Activated T-helper 2 cell treated with anti-CD3 and anti-CD28 coated beads, Interferon-gamma antibody, Interleukin-2, Interleukin-4, amounts not matched to agents 10 μg/mL and 5 μg/mL and 100 μg/mL, durations not matched to agents 14 hours and 24 hours and 36 hours (primary cell): ENCODE data around the gene TLK1. TPM values are rescaled to one million over a fixed set of nuclear protein-coding genes. Genes with fewer than 3 reads are reported as not detected.

Source experiments
- DNase-seq: peaks from one replicate; pipeline ENCODE4 v3.0.0; 2021; ENCODE audit warnings: low spot score
- H3K27ac Mint-ChIP-seq: one replicate; pipeline ENCODE4 v1.8.0; 2021; ENCODE audit warnings: mixed read lengths
- H3K27me3 Mint-ChIP-seq: one replicate; pipeline ENCODE4 v1.8.0; 2021; ENCODE audit warnings: low read depth, mixed read lengths
- H3K36me3 Mint-ChIP-seq: one replicate; pipeline ENCODE4 v1.8.0; 2021; ENCODE audit warnings: low read depth, mixed read lengths
- H3K4me1 Mint-ChIP-seq: one replicate; pipeline ENCODE4 v1.8.0; 2021; ENCODE audit warnings: low read depth, mixed read lengths
- H3K4me3 Mint-ChIP-seq: one replicate; pipeline ENCODE4 v1.8.0; 2021; ENCODE audit warnings: low read depth, mild to moderate bottlenecking, moderate library complexity, mixed read lengths
- H3K9me3 Mint-ChIP-seq: one replicate; pipeline ENCODE4 v1.8.0; 2021; ENCODE audit warnings: mixed read lengths
- intact Hi-C: fragments of 100-400 bp; cut with micrococcal nuclease; formaldehyde crosslinking; loops from one replicate; pipeline ENCODE4 v1.15.1; 2023
- total RNA-seq: library from RNA; stranded (reverse); gene quantifications from 2 replicates; pipeline ENCODE4 v1.2.3, GENCODE V29; 2022

TLK1 gene
- total RNA-seq, 1 donor from 2014 or later, result 81.7 TPM

GRCh38 chr2:170949415-170949814, 211.3 kb downstream of the TLK1 start:
- DNase-seq, result no peak
- H3K9me3 Mint-ChIP-seq, result no peaks in the 10 kb centered on the region
- H3K4me3 Mint-ChIP-seq, result no peak overlapping the region
- H3K4me1 Mint-ChIP-seq, result peaks cover 12% of the 10 kb centered on the region
- no peaks in the 10 kb centered on the region for H3K27me3 Mint-ChIP-seq
- peaks cover 61% of the 10 kb centered on the region for H3K36me3 Mint-ChIP-seq
- intact Hi-C loops, result no loop called here
- H3K27ac Mint-ChIP-seq, result no peak overlapping the region

DNA sequence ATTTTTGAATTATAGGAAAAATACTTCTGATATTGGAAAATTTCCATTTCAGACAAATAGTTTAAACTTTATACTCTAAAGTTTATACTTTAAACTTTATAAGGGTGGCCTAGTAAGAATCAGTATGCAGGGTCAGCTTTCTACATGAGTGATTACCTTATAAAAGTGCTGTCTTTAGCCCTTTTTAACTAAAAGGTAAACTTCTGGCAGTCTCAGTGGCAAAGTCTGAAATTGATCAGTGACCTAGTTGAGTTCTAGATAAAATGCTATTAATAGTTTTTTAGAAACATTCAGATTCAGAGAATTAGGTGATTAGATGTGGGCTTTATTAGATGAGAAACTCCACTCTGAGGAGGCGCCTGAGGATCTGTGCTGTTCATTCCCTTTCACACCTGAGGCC, 216.1 kb downstream of the TLK1 start:
- no peak overlapping the region for H3K27ac Mint-ChIP-seq
- no peak for DNase-seq
- H3K4me3 Mint-ChIP-seq, result no peak overlapping the region
- H3K4me1 Mint-ChIP-seq, result peaks cover 25% of the 10 kb centered on the region
- intact Hi-C loops, result no loop called here
- no peaks in the 10 kb centered on the region for H3K27me3 Mint-ChIP-seq
- peaks cover 31% of the 10 kb centered on the region for H3K36me3 Mint-ChIP-seq
- no peaks in the 10 kb centered on the region for H3K9me3 Mint-ChIP-seq

DNA sequence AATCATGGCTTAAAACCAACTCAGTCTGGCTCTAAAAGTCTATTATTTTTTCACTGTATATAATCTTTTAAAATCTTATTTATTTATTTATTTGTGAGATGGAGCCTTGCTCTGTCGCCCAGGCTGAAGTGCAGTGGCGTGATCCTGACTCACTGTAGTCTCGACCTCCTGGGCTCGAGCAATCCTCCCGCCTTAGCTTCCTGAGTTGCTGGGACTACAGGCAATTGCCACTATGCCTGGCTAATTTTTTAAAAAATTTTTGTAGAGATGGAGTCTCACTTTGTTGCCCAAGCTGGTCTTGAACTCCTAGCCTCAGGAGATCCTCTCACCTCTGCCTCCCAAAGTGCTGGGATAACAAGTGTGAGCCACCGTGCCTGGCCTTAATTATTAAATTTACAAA, 217.1 kb downstream of the TLK1 start:
- Mint-ChIP-seq H3K27ac (no peak overlapping the region), H3K27me3 (no peaks in the 10 kb centered on the region), H3K4me1 (peaks cover 33% of the 10 kb centered on the region), H3K4me3 (no peak overlapping the region), H3K9me3 (no peaks in the 10 kb centered on the region), H3K36me3 (peaks cover 29% of the 10 kb centered on the region)
- DNase-seq, result no peak
- intact Hi-C loops, result no loop called here

DNA sequence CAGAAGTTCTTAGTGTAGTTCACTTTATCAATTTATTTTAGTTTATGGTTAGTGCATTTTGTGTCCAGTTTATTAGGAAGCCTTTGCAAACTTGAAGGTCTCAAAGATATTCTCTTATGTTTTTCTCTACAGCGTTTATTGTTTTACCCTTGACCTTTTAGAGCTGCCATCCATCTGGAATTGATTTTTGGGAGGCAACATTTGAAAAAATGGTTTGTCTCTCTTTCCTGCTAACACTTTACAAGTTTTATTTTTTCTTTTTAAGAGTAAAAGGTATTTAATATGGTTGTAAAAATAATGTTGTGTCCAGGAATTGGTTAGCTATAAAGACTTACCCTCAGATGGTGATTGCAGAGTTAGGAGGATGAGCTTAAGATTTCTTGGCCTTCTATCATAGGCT, 217.7 kb downstream of the TLK1 start:
- Mint-ChIP-seq H3K36me3 (peaks cover 30% of the 10 kb centered on the region), H3K27me3 (no peaks in the 10 kb centered on the region), H3K27ac (no peak overlapping the region), H3K4me1 (peaks cover 33% of the 10 kb centered on the region), H3K9me3 (no peaks in the 10 kb centered on the region), H3K4me3 (no peak overlapping the region)
- intact Hi-C loops, result no loop called here
- DNase-seq, result no peak

GRCh38 chr2:170942615-170943014, 218.1 kb downstream of the TLK1 start:
- Mint-ChIP-seq H3K9me3 (no peaks in the 10 kb centered on the region), H3K4me3 (no peak overlapping the region), H3K4me1 (peaks cover 33% of the 10 kb centered on the region), H3K36me3 (peaks cover 34% of the 10 kb centered on the region), H3K27ac (no peak overlapping the region), H3K27me3 (no peaks in the 10 kb centered on the region)
- DNase-seq, result no peak
- intact Hi-C loops, result no loop called here

Other genes with a start within 250 kb of the TLK1 start
- 92.4 and 92.8 TPM in 2 replicates for gene GORASP2, start 231.6 kb downstream of the TLK1 start, total RNA-seq